K562 (cell line): Measurements from ENCODE around the gene UCHL1. TPM values are rescaled to one million over a fixed set of nuclear protein-coding genes. Genes with fewer than 3 reads are reported as not detected.

Experiments used
- ATAC-seq: fragments of 200-7000 bp; cut with Tn5 transposase; 3 replicates; pipeline ENCODE4 v1.9.1; 2020; ENCODE audit warnings: moderate library complexity
- BruUV-seq: library from RNA; stranded (reverse); fragments of 400-500 nt; replicated peaks from 2 replicates; lab custom pipeline; 2021; lab: Mats Ljungman, UMichigan
- CTCF ChIA-PET: fragments of 300-600 bp; formaldehyde crosslinking; extraction: SDS; loops from one replicate; lab custom pipeline; 2021; ENCODE audit warnings: low intra/inter-chr PET ratio; lab: Yijun Ruan, JAX
- POLR2A ChIA-PET: fragments of 300-600, 350-650 bp; sonication (Branson Sonifier 250); formaldehyde crosslinking; extraction: SDS; loops from one replicate; lab custom pipeline; 2021; ENCODE audit warnings: antibody characterized with exemption, inconsistent platforms; lab: Yijun Ruan, JAX
- DNase-seq, 4 experiments: peaks; one replicate each; pipeline versions ENCODE4 v3.0.0 to v3.0.0-alpha.2; 2011 to 2018; ENCODE audit warnings: low spot score in 3 of 4, mixed read lengths in 3 of 4; ENCODE audit errors: extremely low read depth in 1 of 4
- FAIRE-seq: peaks from 2 replicates; lab custom pipeline; 2011; peaks lifted over from hg19 to GRCh38; lab: Jason Lieb, UNC
- H2AFZ ChIP-seq: 2 replicates; pipeline ENCODE4 v1.6.0; 2011; ENCODE audit warnings: low read depth, low read length, control low read depth, inconsistent platforms
- H3K27ac ChIP-seq: fragments of 200-600 bp; 3 replicates; pipeline ENCODE4 v1.8.0; 2011; ENCODE audit warnings: low read depth, mild to moderate bottlenecking, control low read depth, inconsistent platforms, low read length, moderate library complexity, mixed read lengths; ENCODE audit errors: extremely low read depth
- H3K27me3 ChIP-seq, 2 experiments: fragments of 300-600 bp in 1 of 2; 2 replicates in 1 of 2; 3 replicates in 1 of 2; pipeline versions ENCODE4 v1.6.0 to v1.8.0; 2011; ENCODE audit warnings: inconsistent platforms in 2 of 2, low read length in 2 of 2, mild to moderate bottlenecking in 1 of 2, mixed read lengths in 1 of 2, moderate library complexity in 1 of 2; ENCODE audit not compliant: control insufficient read depth in 2 of 2, insufficient read depth in 2 of 2
- H3K36me3 ChIP-seq: fragments of 300-600 bp; 3 replicates; pipeline ENCODE4 v1.8.0; 2011; ENCODE audit warnings: mild to moderate bottlenecking, low read length, inconsistent platforms; ENCODE audit not compliant: control insufficient read depth, insufficient read depth
- H3K4me1 ChIP-seq, 2 experiments: fragments of 200-600 bp in 1 of 2; replicated peaks in 1 of 2; 2 replicates in 1 of 2; 3 replicates in 1 of 2; pipeline versions ENCODE4 v1.5.1 to v1.8.0; 2011; ENCODE audit warnings: inconsistent platforms in 2 of 2, low read length in 2 of 2, mild to moderate bottlenecking in 1 of 2, mixed read lengths in 1 of 2, moderate library complexity in 1 of 2; ENCODE audit not compliant: control insufficient read depth in 2 of 2, insufficient read depth in 2 of 2
- H3K4me2 ChIP-seq: 2 replicates; pipeline ENCODE4 v1.6.1; 2011; ENCODE audit warnings: low read length, control low read depth, inconsistent platforms, mixed read lengths; ENCODE audit not compliant: insufficient read depth
- H3K4me3 ChIP-seq: fragments of 200-600 bp; sonication (generic), shearing (Covaris generic); 2 replicates; pipeline ENCODE4 v1.5.1; 2016; ENCODE audit warnings: control low read depth, inconsistent platforms
- H3K79me2 ChIP-seq: fragments of 200-600 bp; 3 replicates; pipeline ENCODE4 v1.8.0; 2011; ENCODE audit warnings: low read length, inconsistent platforms; ENCODE audit not compliant: control insufficient read depth, insufficient read depth
- H3K9ac ChIP-seq, 2 experiments: 2 replicates each; pipeline versions ENCODE4 v1.6.0 to v1.6.1; 2011; ENCODE audit warnings: low read depth in 2 of 2, low read length in 2 of 2, control low read depth in 1 of 2, inconsistent platforms in 1 of 2, mild to moderate bottlenecking in 1 of 2, mixed read lengths in 1 of 2; ENCODE audit not compliant: insufficient read depth in 1 of 2
- H3K9me1 ChIP-seq: one replicate; pipeline ENCODE4 v1.6.0; 2011; ENCODE audit warnings: inconsistent platforms, mild to moderate bottlenecking, low read length, moderate library complexity; ENCODE audit not compliant: control insufficient read depth, insufficient read depth
- H3K9me3 ChIP-seq: replicated peaks from 2 replicates; pipeline ENCODE4 v1.5.1; 2011; ENCODE audit warnings: low read depth, low read length, inconsistent platforms; ENCODE audit not compliant: control insufficient read depth, insufficient read depth
- H4K20me1 ChIP-seq: replicated peaks from 2 replicates; pipeline ENCODE4 v1.6.1; 2011; ENCODE audit warnings: low read length, inconsistent platforms, mixed read lengths; ENCODE audit not compliant: control insufficient read depth, insufficient read depth
- BACH1 ChIP-seq: fragments of 200-800 bp; sonication (Bioruptor generic); IDR thresholded peaks from 2 replicates; pipeline ENCODE4 v1.6.1; 2016; ENCODE audit warnings: missing genetic modification characterization, missing compliant biosample characterization
- CLOCK ChIP-seq: fragments of 250-450 bp; sonication (Bioruptor Pico); IDR thresholded peaks from 2 replicates; pipeline ENCODE4 v1.4.0; 2020; ENCODE audit warnings: mild to moderate bottlenecking, moderate library complexity, borderline replicate concordance
- CREB3 ChIP-seq: fragments of 450-650 bp; conservative IDR thresholded peaks from 2 replicates; pipeline ENCODE4 v1.6.1; 2016; ENCODE audit warnings: missing genetic modification characterization, low read depth, mild to moderate bottlenecking, missing compliant biosample characterization, moderate library complexity
- DDX20 ChIP-seq: fragments of 450-650 bp; IDR thresholded peaks from 2 replicates; pipeline ENCODE4 v1.6.1; 2016; ENCODE audit warnings: missing genetic modification characterization, low read depth, mild to moderate bottlenecking, missing compliant biosample characterization, moderate library complexity
- GATAD2B ChIP-seq: fragments of 450-650 bp; IDR thresholded peaks from 2 replicates; pipeline ENCODE4 v1.6.1; 2017; ENCODE audit warnings: mild to moderate bottlenecking, borderline replicate concordance
- ILK ChIP-seq: fragments of 450-650 bp; IDR thresholded peaks from 2 replicates; pipeline ENCODE4 v1.6.1; 2016; ENCODE audit warnings: missing genetic modification characterization, low read depth, mild to moderate bottlenecking, missing compliant biosample characterization, moderate library complexity, borderline replicate concordance
- MYBL2 ChIP-seq, 2 experiments: fragments of 450-650 bp in 1 of 2; sonication (generic) in 1 of 2; formaldehyde crosslinking in 1 of 2; IDR thresholded peaks; 2 replicates each; pipeline versions ENCODE4 v1.6.1 to v1.8.1; 2017 to 2022; ENCODE audit warnings: borderline replicate concordance in 1 of 2, inconsistent platforms in 1 of 2, low read depth in 1 of 2, mild to moderate bottlenecking in 1 of 2, missing genetic modification reagents in 1 of 2, moderate library complexity in 1 of 2
- PATZ1 ChIP-seq: fragments of 250-450 bp; sonication (Bioruptor Pico); IDR thresholded peaks from 2 replicates; pipeline ENCODE4 v1.5.0; 2020; ENCODE audit warnings: mild to moderate bottlenecking, borderline replicate concordance
- PHF21A ChIP-seq: fragments of 450-650 bp; IDR thresholded peaks from 2 replicates; pipeline ENCODE4 v1.6.1; 2017; ENCODE audit warnings: low read depth, borderline replicate concordance
- RUNX1 ChIP-seq: sonication (generic); IDR thresholded peaks from 2 replicates; pipeline ENCODE4 v1.6.1; 2016; ENCODE audit warnings: antibody characterized with exemption, low read depth
- TRIM25 ChIP-seq: fragments of 450-650 bp; IDR thresholded peaks from 2 replicates; pipeline ENCODE4 v1.7.0; 2016; ENCODE audit warnings: borderline replicate concordance
- ZNF174 ChIP-seq: fragments of 250-450 bp; sonication (Bioruptor Pico); IDR thresholded peaks from 2 replicates; pipeline ENCODE4 v1.4.0; 2020; ENCODE audit warnings: mild to moderate bottlenecking
- WGBS: fragments of 100-300 bp; shearing (Covaris generic); methylation state at CpG from one replicate; pipeline ENCODE4 v1.1.6; 2016; ENCODE audit warnings: low coverage, mixed read lengths; ENCODE audit not compliant: insufficient coverage; ENCODE audit errors: missing lambda C conversion rate; 5-methylcytosine and 5-hydroxymethylcytosine counted together
- in situ Hi-C: fragments of 300-500 bp; cut with MboI; formaldehyde crosslinking; loops from 4 replicates; pipeline ENCODE4 v1.15.0; 2018; ENCODE audit warnings: inconsistent platforms, mixed read lengths
- intact Hi-C: fragments of 100-400 bp; cut with micrococcal nuclease; formaldehyde crosslinking; loops from 2 replicates; pipeline ENCODE4 v1.14.2; 2022
- polyA plus RNA-seq, 8 experiments: library from polyadenylated mRNA; depleted of rRNA in 4 of 8; stranded (reverse) in 5 of 8; unstranded in 3 of 8; fragments of >200 nt; fragmentation: Nextera tagmentation in 2 of 8; fragmentation: Illumina TruSeq in 1 of 8; extraction: Ambion mirVana in 2 of 8; extraction: Trizol in 1 of 8; gene quantifications; 2 replicates each; pipeline versions ENCODE4 v1.2.1 to v1.2.3, GENCODE V29; 2011 to 2014; ENCODE audit warnings: inconsistent platforms in 1 of 8, missing spikeins in 1 of 8
- total RNA-seq, 7 experiments: library from RNA; depleted of rRNA in 6 of 7; stranded (reverse); fragments of >200 nt in 6 of 7; fragmentation: Illumina TruSeq in 2 of 7; extraction: Trizol in 2 of 7; gene quantifications; 2 replicates each; pipeline versions ENCODE4 v1.2.1 to v1.2.3, GENCODE V29; 2011 to 2021; ENCODE audit warnings: low replicate concordance in 1 of 7

The UCHL1 gene
- total and polyA plus RNA-seq, 9 of the 15 experiments (the other 6 are each of a cell fraction or from before 2014, with no cell fraction given), result 0.42 TPM; not detected in 8

- ATAC-seq (no peak), FAIRE-seq (no peak), DNase-seq (no peak)
- H3K27me3 ChIP-seq, result peaks cover 11 to 12% of the 10 kb centered on the region in 2 experiments; a peak in 4 of 5 replicates
- no peaks in the 10 kb centered on the region for H3K36me3 ChIP-seq
- WGBS, result 18% methylated on average over 9 of the region's 9 CpGs
- in situ Hi-C loops (loop anchor here (10.0 kb wide), 1 partner anchor 240 kb away; no protein-coding TSS in a partner anchor), intact Hi-C loops (loop anchor here (2.0 kb wide), 2 partner anchors 238 to 288 kb away; no protein-coding TSS in a partner anchor)
- ChIA-PET POLR2A (interaction anchor here (1.2 kb wide), 1 partner anchor 11 kb away, joined by 3 read pairs; no protein-coding TSS in a partner anchor), CTCF (interaction anchor here (0.9 to 1.5 kb wide), 2 partner anchors 239 to 288 kb away, joined by 3 to 6 read pairs; no protein-coding TSS in a partner anchor)
- no peaks in the 10 kb centered on the region for H3K9me1 ChIP-seq
- H3K4me1 ChIP-seq, result peaks cover 0 to 12% of the 10 kb centered on the region in 2 experiments; a peak in 2 of 5 replicates
- no peaks in the 10 kb centered on the region for H3K79me2 ChIP-seq
- no peak overlapping the region for H3K9ac ChIP-seq
- BruUV-seq, result no TSS peak
- H4K20me1 ChIP-seq, result no peaks in the 10 kb centered on the region
- no peaks in the 10 kb centered on the region for H3K9me3 ChIP-seq
- H2AFZ ChIP-seq, result no peak overlapping the region
- no peak overlapping the region for H3K4me3 ChIP-seq
- no peak overlapping the region for H3K4me2 ChIP-seq
- no peak overlapping the region for H3K27ac ChIP-seq
- TF ChIP-seq DDX20 (tag) (no peak), CLOCK (CRISPR knock-in tag) (no peak), PHF21A (no peak), PATZ1 (CRISPR knock-in tag) (no peak), GATAD2B (no peak), MYBL2 (IDR thresholded peaks at IDR 0.05; ENCODE audit: low read depth) (no peak), MYBL2 (CRISPR knock-in tag; IDR thresholded peaks at IDR 0.05; ENCODE audit: borderline replicate concordance) (no peak), ILK (tag) (no peak), CREB3 (tag) (no peak), ZNF174 (CRISPR knock-in tag) (no peak), RUNX1 (no peak), TRIM25 (no peak), BACH1 (tag) (no peak)
These were observed 41.6 kb upstream of the UCHL1 start for GRCh38 chr4:41215155-41215554.
